ENCODE data around the gene SLC4A3.
"Not testable (repeated sequence)": the region's sequence is repeated elsewhere in the genome, so short reads cannot be mapped to it uniquely, and the experiment has no call there.

Gene SLC4A3

GRCh38 chr2:219648963-219649362, 21.5 kb downstream of the SLC4A3 start:
- DNase-seq, result no peak

DNA sequence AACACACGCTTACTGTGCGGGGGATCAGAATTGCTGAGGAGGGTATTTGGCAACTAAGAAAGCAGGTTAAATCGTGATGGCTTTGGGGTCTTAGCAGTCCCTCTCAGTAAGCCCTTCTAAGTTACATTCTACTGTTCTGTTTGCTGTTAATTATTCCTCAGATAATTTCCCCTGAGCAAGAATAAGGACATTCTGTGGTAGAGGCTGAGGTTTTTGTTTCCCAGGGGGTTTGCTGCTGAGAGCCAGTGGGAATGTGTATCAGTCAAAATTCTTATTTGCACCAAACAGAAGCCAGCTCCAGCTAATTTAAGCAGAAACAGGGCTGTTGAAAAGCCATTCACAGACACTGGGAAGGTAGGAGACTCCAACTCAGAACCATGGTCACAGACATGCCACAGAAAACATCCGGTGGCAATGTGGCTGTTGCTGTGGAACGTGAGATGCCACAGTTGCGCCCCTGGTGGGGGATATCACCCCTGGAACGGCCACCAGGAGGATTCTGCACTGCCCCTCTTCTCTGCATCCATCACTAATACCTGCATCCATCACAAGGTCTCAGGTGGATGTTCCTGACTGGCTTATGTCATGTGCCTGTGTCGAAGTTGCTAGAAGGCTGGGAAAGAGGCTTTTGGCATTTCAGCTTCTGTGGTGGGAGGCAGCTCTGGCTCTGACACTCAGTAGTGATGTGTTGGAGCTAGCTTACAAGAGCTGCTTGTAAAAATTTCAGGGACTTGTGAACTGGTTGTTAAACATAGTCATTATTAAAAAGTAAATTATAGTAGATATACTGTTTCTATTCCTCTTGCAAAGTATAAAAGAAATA, 23.2 kb downstream of the SLC4A3 start:
- no peak for DNase-seq

GRCh38 chr2:219651656-219652055, 24.2 kb downstream of the SLC4A3 start:
- not testable (repeated sequence) for DNase-seq

DNA sequence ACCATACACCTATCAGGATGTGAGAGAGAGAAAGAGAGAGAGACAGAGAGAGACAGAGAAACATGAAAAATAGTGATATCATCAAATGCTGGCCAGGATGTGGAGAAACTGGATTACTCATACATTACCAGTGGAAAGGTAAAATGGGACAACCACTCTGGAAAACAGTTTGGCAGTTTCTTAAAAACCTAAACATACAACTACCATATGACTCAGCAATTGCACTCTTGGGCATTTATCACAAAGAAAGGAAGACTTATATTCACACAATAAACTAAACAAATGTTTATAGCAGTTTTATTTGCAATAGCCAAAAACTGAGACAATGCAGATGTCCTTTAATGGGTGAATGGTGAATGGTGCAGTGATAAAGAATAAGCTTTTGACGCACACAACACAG, 29.1 kb downstream of the SLC4A3 start:
- DNase-seq, result no peak

DNA sequence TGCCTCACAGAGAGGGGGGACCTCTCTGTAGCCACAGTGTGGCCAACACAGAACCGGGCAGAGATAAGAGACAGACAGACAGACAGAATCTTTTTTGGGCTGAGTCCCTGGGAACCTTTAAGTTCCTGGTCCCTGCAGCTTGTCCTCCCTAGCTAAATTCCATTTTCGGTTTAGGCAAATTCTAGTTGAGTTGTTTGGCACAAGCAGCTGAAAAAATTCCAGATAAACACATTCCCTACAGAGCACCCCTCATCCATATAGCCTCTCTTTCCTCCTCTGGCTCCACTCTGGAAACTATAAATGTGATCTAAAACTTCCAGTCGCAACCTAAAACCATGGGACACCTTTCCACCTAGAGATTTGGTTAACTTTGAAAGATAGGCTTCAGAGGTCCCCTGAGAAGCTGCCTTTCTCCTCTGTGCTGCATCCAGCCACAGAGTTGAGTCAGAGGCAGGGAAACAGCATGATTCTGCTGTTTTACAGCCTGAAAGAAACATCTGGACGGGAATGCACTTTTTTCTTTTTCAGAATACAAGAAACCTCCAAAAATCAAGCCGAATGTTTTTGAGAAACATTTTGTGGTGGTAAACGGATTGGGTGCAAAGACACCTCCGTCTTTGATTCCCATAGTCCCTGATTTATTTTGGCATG, 30.9 kb downstream of the SLC4A3 start:
- DNase-seq, result no peak

DNA sequence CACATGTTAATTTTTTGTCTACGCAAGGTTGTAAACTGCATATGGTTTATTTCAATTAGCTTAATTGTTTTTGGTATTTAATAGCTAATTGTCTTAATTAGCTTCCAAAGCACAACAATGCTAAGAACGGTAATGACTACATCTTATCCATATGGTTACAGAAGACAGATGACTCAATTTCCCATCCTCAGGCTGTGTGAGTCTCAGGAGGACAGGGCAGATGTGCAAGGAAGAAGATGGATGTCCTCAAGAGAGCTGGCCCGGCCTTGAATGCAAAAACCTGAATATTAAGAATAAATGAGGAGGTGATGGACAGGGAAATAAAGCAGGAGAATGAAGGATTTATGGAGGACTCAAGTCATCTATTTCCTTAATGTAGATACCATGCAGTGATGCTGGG, 31.4 kb downstream of the SLC4A3 start:
- no peak for DNase-seq

GRCh38 chr2:219661197-219661954, 33.9 kb downstream of the SLC4A3 start:
- DNase-seq, result no peak

DNA sequence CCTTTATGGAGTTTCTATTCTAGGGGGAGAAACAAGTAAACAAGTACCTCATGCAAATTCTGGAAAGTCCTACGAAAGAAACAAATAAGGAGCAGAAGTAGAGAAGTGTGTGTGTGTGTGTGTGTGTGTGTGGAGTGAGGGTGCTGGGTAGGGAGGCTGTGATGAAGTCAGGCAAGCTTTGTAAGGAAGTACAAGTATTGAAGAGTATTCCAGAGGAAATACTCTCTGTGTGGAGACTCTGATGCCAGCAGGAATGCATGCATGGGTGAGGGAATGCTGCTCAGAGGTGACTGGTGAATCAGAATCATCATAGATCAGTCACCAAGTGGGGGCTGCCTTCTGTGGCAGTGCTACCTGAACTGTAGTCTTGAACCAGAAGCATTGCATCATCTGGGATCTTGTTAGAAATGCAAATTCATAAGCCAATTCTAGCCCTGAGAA, 34.5 kb downstream of the SLC4A3 start:
- no peak for DNase-seq

- DNase-seq, result no peak
Observed at GRCh38 chr2:219662566-219662965, 35.1 kb downstream of the SLC4A3 start.

DNA sequence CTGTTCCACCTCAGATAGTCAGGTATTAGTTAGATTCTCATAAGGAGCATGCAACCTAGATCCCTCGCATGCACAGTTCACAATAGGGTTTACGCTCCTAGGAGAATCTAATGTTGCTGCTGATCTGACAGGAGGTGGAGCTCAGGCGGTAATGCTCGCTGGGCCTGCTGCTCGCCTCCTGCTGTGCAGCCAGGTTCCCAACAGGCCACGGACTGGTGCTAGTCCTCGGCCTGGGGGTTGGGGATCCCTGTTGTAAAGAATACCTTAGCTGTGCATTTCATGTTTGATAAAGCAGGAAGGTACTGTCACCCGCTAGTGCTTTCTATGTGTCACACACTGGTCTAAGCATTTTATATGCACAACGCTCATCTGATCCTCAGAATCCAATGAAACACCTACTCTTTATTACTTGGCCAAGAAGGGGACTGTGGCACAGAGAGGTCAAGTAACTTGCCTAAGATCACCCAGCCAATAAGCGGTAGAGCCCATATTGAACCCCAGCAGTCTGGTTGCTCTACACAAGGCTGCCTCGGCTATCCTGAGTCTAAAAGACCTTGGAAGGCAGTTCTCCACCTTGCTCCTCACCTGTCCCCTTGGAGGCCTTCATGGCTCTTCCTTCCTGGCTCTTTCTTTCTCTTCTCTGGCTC, 35.8 kb downstream of the SLC4A3 start:
- no peak for DNase-seq

DNA sequence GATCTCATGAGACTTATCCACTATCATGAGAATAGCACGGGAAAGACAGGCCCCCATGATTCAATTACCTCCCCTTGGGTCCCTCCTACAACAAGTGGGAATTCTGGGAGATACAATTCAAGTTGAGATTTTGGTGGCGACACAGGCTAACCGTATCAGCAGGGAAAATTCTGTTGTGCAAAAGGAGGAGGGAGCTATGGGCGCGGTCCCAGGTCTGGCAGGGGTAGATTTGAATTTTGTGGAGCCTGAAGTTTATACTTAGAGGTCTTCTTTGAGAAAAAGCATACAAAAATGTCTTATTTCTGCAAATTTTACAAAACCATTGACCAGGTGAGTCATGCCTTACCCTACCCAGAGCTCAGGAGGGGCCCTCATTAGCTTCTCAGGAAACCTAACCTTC, 36.6 kb downstream of the SLC4A3 start:
- DNase-seq, result no peak

- no peak for DNase-seq
Observed at GRCh38 chr2:219664944-219665343, 37.5 kb downstream of the SLC4A3 start.

DNA sequence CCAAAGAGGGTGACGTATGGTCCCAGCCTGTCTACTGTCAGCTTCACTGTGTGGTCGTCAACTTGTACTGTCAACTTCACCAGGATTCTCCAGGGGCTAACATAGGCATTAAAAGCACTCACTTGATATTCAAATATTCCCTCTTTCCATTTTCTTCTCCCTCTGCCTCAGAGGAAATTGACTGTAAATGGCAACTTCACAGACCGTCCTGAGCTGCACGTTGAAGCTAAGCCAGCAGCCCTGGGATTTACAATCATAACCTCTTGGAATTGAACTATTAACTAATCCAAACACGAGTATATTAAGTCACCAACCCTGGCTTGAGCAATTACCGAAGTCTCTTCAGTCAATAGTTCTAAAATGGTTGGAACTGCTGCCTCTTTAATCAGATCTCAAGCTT, 38.5 kb downstream of the SLC4A3 start:
- DNase-seq, result no peak

GRCh38 chr2:219668316-219668715, 40.9 kb downstream of the SLC4A3 start:
- no peak for DNase-seq

DNA sequence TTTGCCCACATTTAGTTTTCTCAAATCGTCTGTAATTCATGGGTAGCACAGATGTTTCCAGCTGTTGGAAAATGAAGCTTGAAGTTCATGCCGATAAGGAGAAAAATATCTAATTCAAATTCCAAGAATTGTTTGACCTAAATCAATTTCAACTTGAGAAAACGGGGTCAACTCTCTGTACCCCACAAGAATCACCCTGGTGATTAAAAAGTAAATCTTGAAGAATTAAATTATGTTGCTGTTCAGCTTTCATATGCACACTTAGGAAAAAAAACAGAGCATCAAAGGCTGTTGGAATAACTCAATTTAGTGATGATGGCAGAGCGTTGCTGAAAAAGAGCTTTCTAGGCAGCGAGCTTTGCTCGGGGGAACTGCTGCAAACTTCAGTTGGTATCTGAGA, 43.0 kb downstream of the SLC4A3 start:
- DNase-seq, result no peak

- no peak for DNase-seq
Observed at GRCh38 chr2:219671279-219671678, 43.8 kb downstream of the SLC4A3 start.

DNA sequence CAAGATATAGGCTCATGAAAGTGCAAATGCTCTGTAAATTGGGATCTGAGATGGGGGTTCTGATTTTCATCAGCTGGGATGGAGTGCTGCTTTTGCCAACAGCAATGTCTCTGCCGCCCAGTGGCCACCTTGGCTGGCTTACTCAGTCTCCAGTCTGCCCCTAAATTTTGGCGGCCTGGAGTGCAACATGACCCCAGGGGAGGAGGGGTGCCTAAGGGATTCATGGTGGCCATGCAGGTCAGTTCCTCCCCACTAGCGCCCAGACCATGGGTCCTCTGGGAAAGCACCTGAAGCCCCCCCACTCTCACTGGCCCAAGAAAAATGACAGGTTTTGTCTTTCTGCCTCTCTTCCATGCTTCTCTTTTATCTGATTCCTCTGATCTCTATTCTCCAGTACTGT, 45.0 kb downstream of the SLC4A3 start:
- DNase-seq, result no peak

DNA sequence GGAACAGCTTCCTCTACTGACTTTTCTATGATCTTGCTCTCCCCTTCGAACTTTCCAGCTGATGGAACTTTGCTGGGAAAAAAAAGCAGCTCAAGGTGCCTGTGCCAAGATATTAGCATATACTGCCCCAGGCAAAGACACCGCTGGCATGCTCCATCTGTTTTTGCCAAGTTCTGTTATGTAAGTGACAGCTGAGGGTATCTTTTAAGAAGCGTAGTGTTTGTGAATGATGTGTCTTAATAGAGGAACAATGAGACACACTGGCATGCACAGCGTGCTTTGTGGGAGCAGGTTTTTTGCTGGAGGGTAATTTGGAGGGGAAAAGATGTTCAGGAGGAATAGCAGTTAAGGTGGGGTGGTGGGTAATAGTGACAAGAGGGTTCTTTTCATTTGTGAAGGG, 47.8 kb downstream of the SLC4A3 start:
- DNase-seq, result no peak

DNA sequence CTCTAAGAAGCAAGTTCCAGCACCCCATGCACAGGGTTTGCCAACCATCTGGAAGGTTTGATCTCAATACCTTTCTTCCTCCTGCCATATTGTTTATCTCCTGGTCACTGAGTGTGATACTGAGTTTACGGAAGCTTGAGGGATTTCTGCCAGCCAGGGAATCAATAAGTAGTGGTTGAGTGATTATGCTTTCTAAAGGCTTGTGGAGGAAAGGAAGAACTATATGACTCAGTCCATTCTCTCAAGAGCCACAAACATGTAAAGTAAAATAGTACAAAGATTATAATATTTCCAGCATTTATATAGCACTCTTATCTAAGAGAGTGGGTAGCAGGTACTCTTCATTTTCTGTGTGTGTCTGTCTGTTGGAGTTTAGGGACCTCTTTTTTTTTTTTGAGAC, 49.2 kb downstream of the SLC4A3 start:
- DNase-seq, result no peak

GRCh38 chr2:219679041-219679440, 51.6 kb downstream of the SLC4A3 start:
- DNase-seq, result no peak

- no peak for DNase-seq
Observed at GRCh38 chr2:219679571-219679970, 52.1 kb downstream of the SLC4A3 start.

- DNase-seq, result no peak
Observed at GRCh38 chr2:219680958-219681693, 53.7 kb downstream of the SLC4A3 start.
